Osteoblast (primary cell): Measurements from ENCODE around the gene LMAN1L. TPM values are rescaled to one million over a fixed set of nuclear protein-coding genes. Genes with fewer than 3 reads are reported as not detected.

Experiments
- DNase-seq: peaks from one replicate; pipeline ENCODE4 v3.0.0; 2011; ENCODE audit warnings: low spot score, mixed read lengths; ENCODE audit not compliant: insufficient read length; ENCODE audit errors: missing footprints
- H2AFZ ChIP-seq: 2 replicates; pipeline ENCODE4 v1.6.0; 2011; ENCODE audit warnings: mild to moderate bottlenecking, low read length
- H3K27ac ChIP-seq: 2 replicates; pipeline ENCODE4 v1.5.1; 2011; ENCODE audit warnings: mild to moderate bottlenecking, low read depth, low read length, moderate library complexity
- H3K27me3 ChIP-seq: 2 replicates; pipeline ENCODE4 v1.6.0; 2012; ENCODE audit warnings: mild to moderate bottlenecking, control low read depth, inconsistent platforms, low read length, moderate library complexity; ENCODE audit not compliant: insufficient read depth
- H3K36me3 ChIP-seq: 2 replicates; pipeline ENCODE4 v1.5.1; 2011; ENCODE audit warnings: mild to moderate bottlenecking, low read length, control low read depth, moderate library complexity; ENCODE audit not compliant: insufficient read depth
- H3K4me1 ChIP-seq: 2 replicates; pipeline ENCODE4 v1.5.1; 2011; ENCODE audit warnings: mild to moderate bottlenecking, low read length, control low read depth, moderate library complexity; ENCODE audit not compliant: insufficient read depth
- H3K4me2 ChIP-seq: 2 replicates; pipeline ENCODE4 v1.6.0; 2011; ENCODE audit warnings: mild to moderate bottlenecking, low read length; ENCODE audit not compliant: insufficient read depth
- H3K4me3 ChIP-seq: fragments of 200-600 bp; sonication (generic); 3 replicates; pipeline ENCODE4 v1.5.1; 2012; ENCODE audit warnings: mild to moderate bottlenecking, low read length, inconsistent platforms; ENCODE audit not compliant: insufficient read depth
- H3K79me2 ChIP-seq: 2 replicates; pipeline ENCODE4 v1.6.0; 2012; ENCODE audit warnings: mild to moderate bottlenecking, low read length, control low read depth, inconsistent platforms; ENCODE audit not compliant: insufficient read depth
- H3K9me3 ChIP-seq: 2 replicates; pipeline ENCODE4 v1.5.1; 2011; ENCODE audit warnings: low read depth, low read length, control low read depth
- H4K20me1 ChIP-seq: 2 replicates; pipeline ENCODE4 v1.6.0; 2012; ENCODE audit warnings: mild to moderate bottlenecking, low read length, control low read depth; ENCODE audit not compliant: insufficient read depth
- total RNA-seq: library from RNA; depleted of rRNA; stranded (reverse); fragments of >200 nt; gene quantifications from 2 replicates; pipeline ENCODE4 v1.2.3, GENCODE V29; 2012
- TF ChIP-seq, protein P1 (sequence below): IDR thresholded peaks from 2 replicates; pipeline ENCODE4 v1.5.1; 2011; ENCODE audit warnings: mild to moderate bottlenecking, low read depth, low read length, moderate library complexity; ENCODE audit errors: extremely low read depth

The LMAN1L gene
- total RNA-seq, 1 donor, result not detected

DNA sequence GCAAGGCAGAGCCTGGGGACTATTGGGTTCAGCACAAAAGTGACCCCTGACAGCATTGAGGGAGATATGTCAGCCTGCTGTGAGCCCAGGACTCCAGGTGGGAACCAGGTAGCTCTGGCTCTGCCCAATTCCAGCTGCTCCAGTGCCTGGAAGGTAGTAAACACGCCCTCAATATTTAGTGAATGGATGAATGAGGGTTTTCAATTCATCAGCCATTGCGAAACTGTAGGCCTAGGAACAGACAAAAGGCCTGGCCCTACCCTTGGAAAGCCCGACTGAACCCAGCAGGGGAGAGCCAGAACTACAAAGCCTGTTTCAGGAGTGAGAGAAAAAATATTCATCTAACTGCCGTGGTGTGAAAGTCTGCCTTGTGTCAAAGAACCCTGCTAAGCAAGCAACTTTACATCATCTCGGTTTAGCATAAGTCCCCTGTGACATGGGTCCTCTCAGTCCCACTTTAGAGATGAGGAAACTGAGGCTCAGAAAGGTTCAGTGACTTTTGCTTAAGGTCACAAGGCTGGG, 38.8 kb upstream of the LMAN1L start:
- peak; percentile 67 for DNase-seq
- H3K79me2 ChIP-seq, result no peaks in the 10 kb centered on the region
- no peaks in the 10 kb centered on the region for H3K36me3 ChIP-seq

GRCh38 chr15:74775132-74775562, 37.5 kb upstream of the LMAN1L start:
- Histone ChIP-seq H3K27me3 (peaks cover 3% of the 10 kb centered on the region), H4K20me1 (no peaks in the 10 kb centered on the region), H3K4me3 (no peak overlapping the region), H3K4me1 (no peaks in the 10 kb centered on the region), H3K9me3 (no peaks in the 10 kb centered on the region), H3K79me2 (no peaks in the 10 kb centered on the region), H2AFZ (no peak overlapping the region), H3K27ac (no peak overlapping the region), H3K4me2 (no peak overlapping the region), H3K36me3 (no peaks in the 10 kb centered on the region)
- TF ChIP-seq, protein P1, sequence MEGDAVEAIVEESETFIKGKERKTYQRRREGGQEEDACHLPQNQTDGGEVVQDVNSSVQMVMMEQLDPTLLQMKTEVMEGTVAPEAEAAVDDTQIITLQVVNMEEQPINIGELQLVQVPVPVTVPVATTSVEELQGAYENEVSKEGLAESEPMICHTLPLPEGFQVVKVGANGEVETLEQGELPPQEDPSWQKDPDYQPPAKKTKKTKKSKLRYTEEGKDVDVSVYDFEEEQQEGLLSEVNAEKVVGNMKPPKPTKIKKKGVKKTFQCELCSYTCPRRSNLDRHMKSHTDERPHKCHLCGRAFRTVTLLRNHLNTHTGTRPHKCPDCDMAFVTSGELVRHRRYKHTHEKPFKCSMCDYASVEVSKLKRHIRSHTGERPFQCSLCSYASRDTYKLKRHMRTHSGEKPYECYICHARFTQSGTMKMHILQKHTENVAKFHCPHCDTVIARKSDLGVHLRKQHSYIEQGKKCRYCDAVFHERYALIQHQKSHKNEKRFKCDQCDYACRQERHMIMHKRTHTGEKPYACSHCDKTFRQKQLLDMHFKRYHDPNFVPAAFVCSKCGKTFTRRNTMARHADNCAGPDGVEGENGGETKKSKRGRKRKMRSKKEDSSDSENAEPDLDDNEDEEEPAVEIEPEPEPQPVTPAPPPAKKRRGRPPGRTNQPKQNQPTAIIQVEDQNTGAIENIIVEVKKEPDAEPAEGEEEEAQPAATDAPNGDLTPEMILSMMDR, result no peak
- DNase-seq, result peak; percentile 67

More for the DNA sequence above, 38.8 kb upstream of the LMAN1L start:
- H3K4me2 ChIP-seq, result no peak overlapping the region
- no peaks in the 10 kb centered on the region for H3K9me3 ChIP-seq
- peaks cover 8% of the 10 kb centered on the region for H3K27me3 ChIP-seq
- TF ChIP-seq, protein P1, result no peak
- H3K4me1 ChIP-seq, result no peaks in the 10 kb centered on the region
- H2AFZ ChIP-seq, result no peak overlapping the region
- no peaks in the 10 kb centered on the region for H4K20me1 ChIP-seq
- H3K27ac ChIP-seq, result no peak overlapping the region
- H3K4me3 ChIP-seq, result no peak overlapping the region

DNA sequence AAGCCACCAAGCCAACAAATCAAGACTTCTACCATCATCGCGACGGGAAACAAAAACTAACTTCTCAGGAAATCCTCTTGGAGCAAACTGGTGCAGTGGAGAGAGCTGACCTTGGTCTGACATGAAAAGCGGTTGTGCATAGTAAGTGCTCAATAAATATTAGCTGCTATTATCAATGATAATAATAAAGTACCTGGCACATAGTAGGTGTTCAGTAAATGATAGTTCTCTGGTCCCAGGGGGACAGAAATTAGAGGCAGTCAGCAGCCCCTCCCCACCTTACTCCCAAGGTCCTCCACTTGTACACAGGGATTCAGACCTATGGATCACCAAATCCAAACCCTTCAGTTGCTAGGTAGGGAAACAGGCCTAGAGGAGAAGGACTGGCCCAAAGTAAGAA, 36.7 kb upstream of the LMAN1L start:
- H3K4me1 ChIP-seq, result peaks cover 4% of the 10 kb centered on the region
- no peak overlapping the region for H3K4me2 ChIP-seq
- TF ChIP-seq, protein P1, result no peak
- H3K4me3 ChIP-seq, result no peak overlapping the region
- H4K20me1 ChIP-seq, result no peaks in the 10 kb centered on the region
- H3K27ac ChIP-seq, result no peak overlapping the region
- no peaks in the 10 kb centered on the region for H3K36me3 ChIP-seq
- DNase-seq, result no peak
- no peaks in the 10 kb centered on the region for H3K9me3 ChIP-seq
- no peak overlapping the region for H2AFZ ChIP-seq
- H3K27me3 ChIP-seq, result no peaks in the 10 kb centered on the region
- no peaks in the 10 kb centered on the region for H3K79me2 ChIP-seq

DNA sequence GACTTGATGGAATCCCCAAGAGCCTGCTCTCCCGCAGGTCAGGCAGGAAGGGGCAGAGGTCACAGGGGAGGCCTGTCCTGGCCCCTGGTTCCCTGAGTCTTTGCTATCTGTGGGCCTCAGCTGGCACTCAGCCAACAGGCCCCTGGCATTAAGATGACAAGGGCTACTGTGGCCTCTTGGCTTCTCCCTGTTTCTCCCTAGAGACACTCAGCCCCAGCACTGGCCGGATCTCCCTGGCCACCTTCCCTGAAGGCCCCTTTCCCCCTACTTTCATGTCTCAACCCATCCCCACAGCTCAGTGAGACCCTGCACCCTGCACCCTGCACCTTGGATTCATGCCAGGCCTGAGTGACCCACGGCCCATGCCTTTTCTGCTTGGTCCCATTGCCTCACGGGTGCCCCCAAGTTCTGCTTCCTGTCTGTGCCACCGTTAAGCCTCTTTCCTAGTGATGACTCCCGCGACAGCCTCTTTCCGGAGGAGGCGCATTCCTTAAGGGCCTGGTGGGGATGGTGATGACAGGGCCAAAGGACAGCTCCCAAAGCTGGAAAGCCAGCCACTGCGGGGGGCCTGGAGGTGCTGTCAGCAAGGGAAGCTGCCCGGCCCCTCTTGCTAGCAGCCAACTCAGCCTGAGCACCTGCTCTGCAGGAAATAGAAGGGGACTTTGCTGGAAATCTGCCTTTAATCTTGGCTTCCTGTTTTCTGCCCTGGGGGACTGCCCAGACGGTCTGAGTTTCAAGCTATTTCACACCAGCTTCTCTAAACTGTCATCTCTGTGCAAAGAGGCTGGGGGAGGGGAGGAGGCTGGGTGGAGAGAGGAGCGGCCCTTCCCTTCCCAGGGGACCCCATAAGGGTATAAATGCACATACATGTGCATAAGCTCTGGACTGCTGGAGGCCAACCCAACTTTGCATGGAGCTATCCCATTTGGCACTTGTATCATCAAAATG, 35.5 kb upstream of the LMAN1L start:
- TF ChIP-seq, protein P1, result no peak
- peak; percentile 46 for DNase-seq
- Histone ChIP-seq H3K4me1 (peaks cover 13% of the 10 kb centered on the region), H2AFZ (peak overlapping the region; percentile 29), H3K36me3 (no peaks in the 10 kb centered on the region), H3K79me2 (no peaks in the 10 kb centered on the region), H3K27me3 (no peaks in the 10 kb centered on the region), H3K4me2 (no peak overlapping the region), H4K20me1 (no peaks in the 10 kb centered on the region), H3K4me3 (no peak overlapping the region), H3K9me3 (no peaks in the 10 kb centered on the region), H3K27ac (no peak overlapping the region)
